Endothelial cell (in vitro differentiated cells): ENCODE measurements around the gene CNN2. TPM values are rescaled to one million over a fixed set of nuclear protein-coding genes. Genes with fewer than 3 reads are reported as not detected.

Source experiments
- DNase-seq: peaks from one replicate; pipeline ENCODE4 v3.0.0; 2021; ENCODE audit warnings: low spot score
- H3K27ac Mint-ChIP-seq: one replicate; pipeline ENCODE4 v1.8.0; 2021; ENCODE audit warnings: mixed read lengths, inconsistent platforms; ENCODE audit not compliant: unreplicated experiment
- H3K27me3 Mint-ChIP-seq: one replicate; pipeline ENCODE4 v1.8.0; 2021; ENCODE audit warnings: mild to moderate bottlenecking, moderate library complexity, mixed read lengths, inconsistent platforms; ENCODE audit not compliant: unreplicated experiment
- H3K36me3 Mint-ChIP-seq: one replicate; pipeline ENCODE4 v1.8.0; 2021; ENCODE audit warnings: mild to moderate bottlenecking, low read depth, mixed read lengths, inconsistent platforms; ENCODE audit not compliant: unreplicated experiment
- H3K4me1 Mint-ChIP-seq: one replicate; pipeline ENCODE4 v1.8.0; 2021; ENCODE audit warnings: mild to moderate bottlenecking, mixed read lengths, inconsistent platforms; ENCODE audit not compliant: unreplicated experiment
- H3K4me3 Mint-ChIP-seq: one replicate; pipeline ENCODE4 v1.8.0; 2021; ENCODE audit warnings: mild to moderate bottlenecking, mixed read lengths, inconsistent platforms; ENCODE audit not compliant: unreplicated experiment
- H3K9me3 Mint-ChIP-seq: one replicate; pipeline ENCODE4 v1.8.0; 2021; ENCODE audit warnings: mixed read lengths, inconsistent platforms; ENCODE audit not compliant: unreplicated experiment
- CTCF ChIP-seq: fragments of 200-600 bp; sonication (generic); IDR thresholded peaks from one replicate; pipeline ENCODE4 v1.5.0; 2021; ENCODE audit warnings: antibody characterized with exemption; ENCODE audit not compliant: unreplicated experiment
- total RNA-seq: library from RNA; stranded (reverse); fragmentation: NEBNext Ultra II Directional; extraction: Animal tissue kit (Norgen Biotek cat#: 25700); gene quantifications from one replicate; pipeline ENCODE4 v1.2.1, GENCODE V29; 2021; ENCODE audit not compliant: unreplicated experiment

CNN2 gene
- total RNA-seq, 1 donor from 2014 or later = 456 TPM

DNA sequence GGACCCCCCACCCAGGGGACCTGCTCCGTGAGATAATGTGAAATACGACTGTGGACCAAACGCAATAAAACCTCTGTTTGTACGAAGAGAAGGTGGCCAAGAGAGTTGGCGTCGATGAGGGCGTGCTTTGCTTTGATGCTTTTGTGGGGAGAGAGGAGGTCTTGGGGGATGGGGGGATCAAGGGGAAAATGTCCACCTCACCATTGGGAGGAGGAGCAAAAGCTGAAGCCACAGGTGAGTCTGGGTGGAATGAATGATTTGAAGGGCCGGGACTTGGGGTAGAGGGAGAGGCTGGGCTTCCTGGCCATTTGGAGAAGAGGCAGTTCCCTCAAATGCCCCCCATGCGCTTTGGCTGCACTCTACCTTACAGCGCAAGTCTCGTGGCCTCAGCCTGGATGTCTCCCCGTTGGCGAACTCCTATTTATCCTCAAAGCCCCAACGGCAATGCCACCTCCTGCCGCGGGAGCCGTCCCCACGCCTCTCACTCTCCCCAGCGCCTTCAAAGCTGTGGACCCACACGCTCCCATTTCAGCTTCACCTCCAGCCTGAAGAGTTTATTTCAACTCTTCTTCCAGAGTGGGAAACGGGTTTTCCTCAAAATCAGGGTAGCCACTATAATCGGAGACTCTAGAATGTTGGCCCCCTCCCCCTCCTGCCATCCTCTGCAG, 12.7 kb downstream of the CNN2 start:
- H3K4me1 Mint-ChIP-seq = peaks cover 17% of the 10 kb centered on the region
- DNase-seq = no peak
- peaks cover 29% of the 10 kb centered on the region for H3K36me3 Mint-ChIP-seq
- H3K4me3 Mint-ChIP-seq = peak overlapping the region; percentile 85
- TF ChIP-seq CTCF = no peak
- peak overlapping the region; percentile 70 for H3K27ac Mint-ChIP-seq
- peaks cover 28% of the 10 kb centered on the region for H3K27me3 Mint-ChIP-seq
- no peaks in the 10 kb centered on the region for H3K9me3 Mint-ChIP-seq

DNA sequence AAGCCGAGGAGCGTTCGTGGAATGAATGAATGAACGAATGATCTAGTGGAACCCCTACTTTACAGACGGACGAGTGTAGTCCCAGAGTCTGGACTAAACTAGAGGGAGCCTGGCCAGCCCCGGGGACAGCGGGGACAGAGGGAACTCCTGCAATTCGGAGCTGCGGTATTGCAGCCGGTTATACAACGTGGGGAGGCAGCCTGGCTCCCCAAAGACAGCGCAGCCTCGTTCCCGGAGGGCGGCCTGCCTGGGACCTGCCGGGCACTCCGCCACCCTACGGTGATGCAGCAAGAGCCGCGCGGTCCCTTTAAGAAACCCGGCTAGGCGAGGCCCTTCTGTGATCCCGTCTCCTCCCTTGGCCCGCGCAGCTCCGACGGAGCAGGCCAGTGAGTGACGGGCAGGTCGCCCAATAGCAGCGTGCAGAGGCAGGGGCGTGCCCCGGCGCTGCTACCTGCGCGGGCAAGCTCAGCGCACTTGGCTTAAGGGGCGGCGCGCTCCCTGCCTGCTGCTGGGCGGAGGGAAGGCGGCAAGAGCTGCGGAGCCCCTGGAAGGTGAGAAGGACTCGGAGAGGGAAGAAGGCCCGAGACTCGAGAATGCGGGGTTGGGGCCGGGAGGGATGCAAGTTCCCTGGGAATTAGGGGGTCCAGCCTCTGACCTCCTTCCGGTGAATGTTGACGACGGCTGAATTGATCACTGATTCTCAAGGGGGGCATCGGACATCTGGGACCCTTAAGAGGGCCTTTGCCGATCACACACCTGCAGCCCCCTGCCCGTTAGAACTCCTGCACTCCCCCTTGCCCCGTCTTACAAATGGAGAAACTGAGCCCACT, 13.5 kb downstream of the CNN2 start, which contains the start of gene ABCA7:
TSS of gene ABCA7 (plus strand) at position 462 of the 830 bp plus-strand sequence. CDS start 1,255 bp downstream, outside the sequence.
- TF ChIP-seq CTCF = no peak
- H3K27ac Mint-ChIP-seq = peak within 1 kb of the TSS; percentile 74
- no peaks in the 10 kb centered on the region for H3K9me3 Mint-ChIP-seq
- H3K4me3 Mint-ChIP-seq = peak within 1 kb of the TSS; percentile 94
- peaks cover 17% of the 10 kb centered on the region for H3K4me1 Mint-ChIP-seq
- H3K36me3 Mint-ChIP-seq = peaks cover 29% of the 10 kb centered on the region
- peak; percentile 99 for DNase-seq
- peaks cover 30% of the 10 kb centered on the region for H3K27me3 Mint-ChIP-seq

DNA sequence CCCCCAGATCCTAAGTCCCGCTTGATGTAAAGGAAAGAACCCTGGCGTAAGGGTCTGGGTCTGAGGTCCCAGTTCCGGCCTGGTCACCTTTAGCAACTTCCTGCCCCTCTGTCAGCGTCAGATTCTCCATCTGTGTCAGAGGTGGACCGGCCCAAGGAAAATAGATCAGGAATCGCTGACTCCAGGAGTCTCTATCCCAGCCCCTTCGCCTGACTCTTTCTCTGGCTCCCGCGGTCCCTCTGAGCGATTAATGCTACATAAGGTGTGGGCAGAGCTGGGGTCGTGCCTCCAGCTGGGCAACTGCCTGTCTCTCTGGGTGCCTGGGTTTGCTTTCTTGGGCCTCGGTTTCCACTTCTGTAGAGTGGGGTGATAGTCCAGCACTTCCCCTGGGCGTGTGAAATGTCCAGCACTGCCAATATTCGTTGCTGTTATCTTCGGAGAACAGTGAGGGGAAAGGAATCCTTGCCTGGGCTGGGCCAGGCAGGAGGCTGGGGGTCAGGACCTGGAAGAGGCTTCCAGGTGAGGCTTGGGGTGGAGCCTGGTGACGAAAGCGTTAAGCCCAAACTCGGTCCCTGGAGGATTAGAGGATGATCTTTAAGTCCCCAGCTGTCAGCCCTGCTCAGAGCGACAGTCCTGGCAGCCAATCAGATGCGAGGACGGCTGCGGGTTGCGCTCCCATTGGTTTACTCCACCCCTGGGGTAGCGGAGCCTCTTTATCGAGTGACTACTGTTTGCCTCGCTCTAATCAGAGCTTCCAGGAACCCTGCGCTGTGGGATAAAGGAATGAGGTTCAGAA, 14.3 kb downstream of the CNN2 start:
- no peak for TF ChIP-seq CTCF
- peaks cover 17% of the 10 kb centered on the region for H3K4me1 Mint-ChIP-seq
- peak overlapping the region; percentile 94 for H3K4me3 Mint-ChIP-seq
- peaks cover 25% of the 10 kb centered on the region for H3K36me3 Mint-ChIP-seq
- DNase-seq = peak; percentile 83
- peak overlapping the region; percentile 74 for H3K27ac Mint-ChIP-seq
- peaks cover 28% of the 10 kb centered on the region for H3K27me3 Mint-ChIP-seq
- no peaks in the 10 kb centered on the region for H3K9me3 Mint-ChIP-seq

DNA sequence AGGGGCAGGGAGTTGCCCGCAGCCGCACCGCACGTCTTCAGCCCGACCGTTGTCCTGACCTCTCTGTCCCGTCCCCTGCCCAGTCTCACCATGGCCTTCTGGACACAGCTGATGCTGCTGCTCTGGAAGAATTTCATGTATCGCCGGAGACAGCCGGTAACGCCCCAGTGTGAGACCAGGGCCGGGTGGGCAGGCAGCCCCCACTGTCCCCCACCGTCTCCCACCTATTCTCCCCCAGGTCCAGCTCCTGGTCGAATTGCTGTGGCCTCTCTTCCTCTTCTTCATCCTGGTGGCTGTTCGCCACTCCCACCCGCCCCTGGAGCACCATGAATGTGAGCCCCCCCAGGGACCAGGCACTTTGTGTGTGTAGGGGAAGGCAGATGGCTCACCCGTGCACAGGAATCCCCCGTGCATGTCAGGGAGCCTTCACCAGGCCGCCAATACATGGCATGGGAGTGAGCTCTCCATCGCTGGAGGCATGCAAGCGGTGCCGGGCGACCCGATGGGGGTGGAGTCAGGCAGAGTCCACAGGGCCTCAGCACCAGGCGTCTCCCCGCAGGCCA, 14.9 kb downstream of the CNN2 start:
- no peaks in the 10 kb centered on the region for H3K9me3 Mint-ChIP-seq
- peaks cover 24% of the 10 kb centered on the region for H3K36me3 Mint-ChIP-seq
- TF ChIP-seq CTCF = no peak
- peaks cover 30% of the 10 kb centered on the region for H3K27me3 Mint-ChIP-seq
- H3K4me1 Mint-ChIP-seq = peaks cover 17% of the 10 kb centered on the region
- no peak for DNase-seq
- peak overlapping the region; percentile 94 for H3K4me3 Mint-ChIP-seq
- no peak overlapping the region for H3K27ac Mint-ChIP-seq
